ENCODE data around the gene NEDD8.

NEDD8 gene

GRCh38 chr14:24249230-24250021 is 17.3 kb upstream of the NEDD8 start:
- CTCF ChIA-PET, result interaction anchor here (1.2 to 1.7 kb wide), 2 partner anchors 48 to 59 kb away, joined by 4 to 9 read pairs; partner anchors contain the start of gene CIDEB

GRCh38 chr14:24247422-24247821 is 15.3 kb upstream of the NEDD8 start:
- POLR2A ChIA-PET, result interaction anchor here (0.8 to 2.1 kb wide), 2 partner anchors 24 to 61 kb away, joined by 3 to 8 read pairs; partner anchors contain the start of genes CIDEB and RABGGTA
- no peak overlapping the region for H3K27ac ChIP-seq (ENCODE audit: extremely low read depth, low read depth, low read length)
- no peaks in the 10 kb centered on the region for H3K36me3 ChIP-seq (ENCODE audit: control insufficient read depth in 2 of 2, insufficient read depth in 1 of 2, low read length in 2 of 2)
- H3K9me3 ChIP-seq (ENCODE audit: control insufficient read depth, insufficient read depth, low read depth, low read length), result no peaks in the 10 kb centered on the region
- CTCF ChIA-PET, result interaction anchor here (0.7 to 7.2 kb wide), 4 partner anchors 15 to 184 kb away, joined by 3 to 133 read pairs (median 6); partner anchors contain the start of genes CIDEB, DHRS1 and NOP9
- no peak overlapping the region for H3K4me3 ChIP-seq (ENCODE audit: low read depth, low read length)
- no peaks in the 10 kb centered on the region for H3K4me1 ChIP-seq (ENCODE audit: control insufficient read depth, insufficient read depth, low read length)
- no peak for TF ChIP-seq ZNF561 (tag by site-specific recombination; IDR thresholded peaks at IDR 0.05; ENCODE audit: borderline replicate concordance)
- no peak for TF ChIP-seq ZNF626 (tag by site-specific recombination; IDR thresholded peaks at IDR 0.05)
- no peak for TF ChIP-seq HOXA7 (CRISPR knock-in tag; IDR thresholded peaks at IDR 0.05; ENCODE audit: borderline replicate concordance)
- no peak for TF ChIP-seq ZSCAN16 (tag by site-specific recombination; IDR thresholded peaks at IDR 0.05)
- TF ChIP-seq ZNF133 (tag by site-specific recombination; IDR thresholded peaks at IDR 0.05), result no peak
- no peak for TF ChIP-seq HOXD13 (CRISPR knock-in tag; IDR thresholded peaks at IDR 0.05; ENCODE audit: borderline replicate concordance)
- TF ChIP-seq, protein P1, sequence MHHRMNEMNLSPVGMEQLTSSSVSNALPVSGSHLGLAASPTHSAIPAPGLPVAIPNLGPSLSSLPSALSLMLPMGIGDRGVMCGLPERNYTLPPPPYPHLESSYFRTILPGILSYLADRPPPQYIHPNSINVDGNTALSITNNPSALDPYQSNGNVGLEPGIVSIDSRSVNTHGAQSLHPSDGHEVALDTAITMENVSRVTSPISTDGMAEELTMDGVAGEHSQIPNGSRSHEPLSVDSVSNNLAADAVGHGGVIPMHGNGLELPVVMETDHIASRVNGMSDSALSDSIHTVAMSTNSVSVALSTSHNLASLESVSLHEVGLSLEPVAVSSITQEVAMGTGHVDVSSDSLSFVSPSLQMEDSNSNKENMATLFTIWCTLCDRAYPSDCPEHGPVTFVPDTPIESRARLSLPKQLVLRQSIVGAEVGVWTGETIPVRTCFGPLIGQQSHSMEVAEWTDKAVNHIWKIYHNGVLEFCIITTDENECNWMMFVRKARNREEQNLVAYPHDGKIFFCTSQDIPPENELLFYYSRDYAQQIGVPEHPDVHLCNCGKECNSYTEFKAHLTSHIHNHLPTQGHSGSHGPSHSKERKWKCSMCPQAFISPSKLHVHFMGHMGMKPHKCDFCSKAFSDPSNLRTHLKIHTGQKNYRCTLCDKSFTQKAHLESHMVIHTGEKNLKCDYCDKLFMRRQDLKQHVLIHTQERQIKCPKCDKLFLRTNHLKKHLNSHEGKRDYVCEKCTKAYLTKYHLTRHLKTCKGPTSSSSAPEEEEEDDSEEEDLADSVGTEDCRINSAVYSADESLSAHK (tag by site-specific recombination; IDR thresholded peaks at IDR 0.05), result no peak

More at GRCh38 chr14:24249230-24250021, 17.3 kb upstream of the NEDD8 start:
- Histone ChIP-seq H3K27ac (ENCODE audit: extremely low read depth, low read depth, low read length) (no peak overlapping the region), H3K4me1 (ENCODE audit: control insufficient read depth, insufficient read depth, low read length) (no peaks in the 10 kb centered on the region), H3K4me3 (ENCODE audit: low read depth, low read length) (no peak overlapping the region), H3K9me3 (ENCODE audit: control insufficient read depth, insufficient read depth, low read depth, low read length) (no peaks in the 10 kb centered on the region), H3K36me3 (ENCODE audit: control insufficient read depth in 2 of 2, insufficient read depth in 1 of 2, low read length in 2 of 2) (peaks cover 0 to 5% of the 10 kb centered on the region in 2 experiments; a peak in 2 of 3 replicates)
- TF ChIP-seq ZNF664 (tag by site-specific recombination; IDR thresholded peaks at IDR 0.05) (no peak), ZNF560 (tag by site-specific recombination; IDR thresholded peaks at IDR 0.05; ENCODE audit: borderline replicate concordance) (no peak), ZNF335 (tag by site-specific recombination; conservative IDR thresholded peaks at IDR 0.05) (no peak), ZNF48 (tag by site-specific recombination; IDR thresholded peaks at IDR 0.05) (no peak), ZSCAN23 (tag by site-specific recombination; IDR thresholded peaks at IDR 0.05) (no peak), ZFP69B (tag by site-specific recombination; IDR thresholded peaks at IDR 0.05) (no peak), ZNF248 (tag by site-specific recombination; IDR thresholded peaks at IDR 0.05) (no peak), ZNF302 (tag by site-specific recombination; IDR thresholded peaks at IDR 0.05; ENCODE audit: low read depth) (no peak), ZFP37 (tag by site-specific recombination; IDR thresholded peaks at IDR 0.05) (no peak), ZNF629 (tag by site-specific recombination; IDR thresholded peaks at IDR 0.05) (no peak), ZNF324 (tag by site-specific recombination; IDR thresholded peaks at IDR 0.05) (no peak), ZBTB26 (tag by site-specific recombination; optimal IDR thresholded peaks at IDR 0.05) (no peak), ZBTB48 (tag by site-specific recombination; IDR thresholded peaks at IDR 0.05) (no peak), ZFP41 (tag by site-specific recombination; IDR thresholded peaks at IDR 0.05; ENCODE audit: borderline replicate concordance) (no peak), ZNF626 (tag by site-specific recombination; IDR thresholded peaks at IDR 0.05) (no peak), ZNF571 (tag by site-specific recombination; IDR thresholded peaks at IDR 0.05) (no peak), ZNF366 (tag by site-specific recombination; conservative IDR thresholded peaks at IDR 0.05) (no peak)
- TF ChIP-seq, protein P2, sequence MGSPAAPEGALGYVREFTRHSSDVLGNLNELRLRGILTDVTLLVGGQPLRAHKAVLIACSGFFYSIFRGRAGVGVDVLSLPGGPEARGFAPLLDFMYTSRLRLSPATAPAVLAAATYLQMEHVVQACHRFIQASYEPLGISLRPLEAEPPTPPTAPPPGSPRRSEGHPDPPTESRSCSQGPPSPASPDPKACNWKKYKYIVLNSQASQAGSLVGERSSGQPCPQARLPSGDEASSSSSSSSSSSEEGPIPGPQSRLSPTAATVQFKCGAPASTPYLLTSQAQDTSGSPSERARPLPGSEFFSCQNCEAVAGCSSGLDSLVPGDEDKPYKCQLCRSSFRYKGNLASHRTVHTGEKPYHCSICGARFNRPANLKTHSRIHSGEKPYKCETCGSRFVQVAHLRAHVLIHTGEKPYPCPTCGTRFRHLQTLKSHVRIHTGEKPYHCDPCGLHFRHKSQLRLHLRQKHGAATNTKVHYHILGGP (tag by site-specific recombination; IDR thresholded peaks at IDR 0.05), result no peak
- TF ChIP-seq, protein P3, sequence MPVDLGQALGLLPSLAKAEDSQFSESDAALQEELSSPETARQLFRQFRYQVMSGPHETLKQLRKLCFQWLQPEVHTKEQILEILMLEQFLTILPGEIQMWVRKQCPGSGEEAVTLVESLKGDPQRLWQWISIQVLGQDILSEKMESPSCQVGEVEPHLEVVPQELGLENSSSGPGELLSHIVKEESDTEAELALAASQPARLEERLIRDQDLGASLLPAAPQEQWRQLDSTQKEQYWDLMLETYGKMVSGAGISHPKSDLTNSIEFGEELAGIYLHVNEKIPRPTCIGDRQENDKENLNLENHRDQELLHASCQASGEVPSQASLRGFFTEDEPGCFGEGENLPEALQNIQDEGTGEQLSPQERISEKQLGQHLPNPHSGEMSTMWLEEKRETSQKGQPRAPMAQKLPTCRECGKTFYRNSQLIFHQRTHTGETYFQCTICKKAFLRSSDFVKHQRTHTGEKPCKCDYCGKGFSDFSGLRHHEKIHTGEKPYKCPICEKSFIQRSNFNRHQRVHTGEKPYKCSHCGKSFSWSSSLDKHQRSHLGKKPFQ (tag by site-specific recombination; IDR thresholded peaks at IDR 0.05), result no peak
- TF ChIP-seq, protein P4, sequence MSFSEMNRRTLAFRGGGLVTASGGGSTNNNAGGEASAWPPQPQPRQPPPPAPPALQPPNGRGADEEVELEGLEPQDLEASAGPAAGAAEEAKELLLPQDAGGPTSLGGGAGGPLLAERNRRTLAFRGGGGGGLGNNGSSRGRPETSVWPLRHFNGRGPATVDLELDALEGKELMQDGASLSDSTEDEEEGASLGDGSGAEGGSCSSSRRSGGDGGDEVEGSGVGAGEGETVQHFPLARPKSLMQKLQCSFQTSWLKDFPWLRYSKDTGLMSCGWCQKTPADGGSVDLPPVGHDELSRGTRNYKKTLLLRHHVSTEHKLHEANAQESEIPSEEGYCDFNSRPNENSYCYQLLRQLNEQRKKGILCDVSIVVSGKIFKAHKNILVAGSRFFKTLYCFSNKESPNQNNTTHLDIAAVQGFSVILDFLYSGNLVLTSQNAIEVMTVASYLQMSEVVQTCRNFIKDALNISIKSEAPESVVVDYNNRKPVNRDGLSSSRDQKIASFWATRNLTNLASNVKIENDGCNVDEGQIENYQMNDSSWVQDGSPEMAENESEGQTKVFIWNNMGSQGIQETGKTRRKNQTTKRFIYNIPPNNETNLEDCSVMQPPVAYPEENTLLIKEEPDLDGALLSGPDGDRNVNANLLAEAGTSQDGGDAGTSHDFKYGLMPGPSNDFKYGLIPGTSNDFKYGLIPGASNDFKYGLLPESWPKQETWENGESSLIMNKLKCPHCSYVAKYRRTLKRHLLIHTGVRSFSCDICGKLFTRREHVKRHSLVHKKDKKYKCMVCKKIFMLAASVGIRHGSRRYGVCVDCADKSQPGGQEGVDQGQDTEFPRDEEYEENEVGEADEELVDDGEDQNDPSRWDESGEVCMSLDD (tag by site-specific recombination; IDR thresholded peaks at IDR 0.05), result no peak
- POLR2A ChIA-PET, result interaction anchor here (1.1 kb wide), 1 partner anchor 22 kb away, joined by 3 read pairs; the partner anchor contains the start of gene RABGGTA

Data from HEK293 (cell line).